ENCODE data around the gene MLLT1. TPM values are rescaled to one million over a fixed set of nuclear protein-coding genes. Genes with fewer than 3 reads are reported as not detected.

Gene MLLT1
- total RNA-seq, 1 experiment from 2014 or later, result 29.0 TPM

GRCh38 chr19:6224308-6224675 is 55.5 kb downstream of the MLLT1 start:
- Histone ChIP-seq H3K4me2 (ENCODE audit: low read length) (no peak overlapping the region), H3K9me2 (replicated peaks; ENCODE audit: low read length) (no peaks in the 10 kb centered on the region), H3K9ac (ENCODE audit: low read length) (no peak overlapping the region), H3K27me3 (ENCODE audit: low read length) (no peaks in the 10 kb centered on the region), H3K27ac (ENCODE audit: low read length) (no peak overlapping the region), H3F3A (ENCODE audit: low read length, unreplicated experiment) (no peaks in the 10 kb centered on the region), H3K4me3 (ENCODE audit: low read length) (no peak overlapping the region), H4K20me1 (ENCODE audit: low read length) (0 out of 2 replicates have a peak, but pooled peaks cover 5% of the 10 kb centered on the region), H3K4me1 (ENCODE audit: insufficient read depth, low read length) (no peaks in the 10 kb centered on the region), H3K9me3 (ENCODE audit: low read length) (no peaks in the 10 kb centered on the region), H3K79me2 (ENCODE audit: low read length) (peaks cover under 1% of the 10 kb centered on the region; the same call in 1 of the 2 replicates), H2AFZ (ENCODE audit: low read length) (no peak overlapping the region), H3K36me3 (ENCODE audit: low read depth, low read length) (peaks cover 13% of the 10 kb centered on the region; the same call in 1 of the 2 replicates)
- no TSS peak for BruUV-seq (replicated peaks)
- POLR2A ChIA-PET (ENCODE audit: unreplicated experiment), result no interaction called here
- no peak for TF ChIP-seq EZH2 (IDR thresholded peaks at IDR 0.05; ENCODE audit: low read length, unreplicated experiment)
- TF ChIP-seq EZH2phosphoT487 (IDR thresholded peaks at IDR 0.05; ENCODE audit: borderline replicate concordance, low read length), result no peak
- no peak for TF ChIP-seq CTCF (conservative IDR thresholded peaks at IDR 0.05; ENCODE audit: low read depth, low read length)
- no peak for ATAC-seq
- CTCF ChIA-PET, result no interaction called here
- intact Hi-C loops (cut with micrococcal nuclease), result no loop called here
- DNase-seq, result no peak

GRCh38 chr19:6223461-6224307 is 56.1 kb downstream of the MLLT1 start:
- Histone ChIP-seq H3K27me3 (ENCODE audit: low read length) (no peaks in the 10 kb centered on the region), H3F3A (ENCODE audit: low read length, unreplicated experiment) (no peaks in the 10 kb centered on the region), H3K79me2 (ENCODE audit: low read length) (no peaks in the 10 kb centered on the region), H3K27ac (ENCODE audit: low read length) (no peak overlapping the region), H3K4me2 (ENCODE audit: low read length) (no peak overlapping the region), H3K9me3 (ENCODE audit: low read length) (no peaks in the 10 kb centered on the region), H3K4me3 (ENCODE audit: low read length) (no peak overlapping the region), H4K20me1 (ENCODE audit: low read length) (peaks cover 8% of the 10 kb centered on the region; the same call in 1 of the 2 replicates), H3K36me3 (ENCODE audit: low read depth, low read length) (peaks cover 13% of the 10 kb centered on the region; the same call in 1 of the 2 replicates), H3K9me2 (replicated peaks; ENCODE audit: low read length) (no peaks in the 10 kb centered on the region), H2AFZ (ENCODE audit: low read length) (no peak overlapping the region), H3K9ac (ENCODE audit: low read length) (no peak overlapping the region), H3K4me1 (ENCODE audit: insufficient read depth, low read length) (no peaks in the 10 kb centered on the region; the same call in 1 of the 2 replicates)
- no peak for DNase-seq
- POLR2A ChIA-PET (ENCODE audit: unreplicated experiment), result interaction anchor here (0.5 kb wide), 1 partner anchor 303 kb away, joined by 22 read pairs; no protein-coding TSS in a partner anchor
- intact Hi-C loops (cut with micrococcal nuclease), result no loop called here
- TF ChIP-seq EZH2 (IDR thresholded peaks at IDR 0.05; ENCODE audit: low read length, unreplicated experiment) (no peak), EZH2phosphoT487 (IDR thresholded peaks at IDR 0.05; ENCODE audit: borderline replicate concordance, low read length) (no peak), CTCF (conservative IDR thresholded peaks at IDR 0.05; ENCODE audit: low read depth, low read length) (no peak)
- no peak for ATAC-seq
- CTCF ChIA-PET, result no interaction called here
- BruUV-seq (replicated peaks), result no TSS peak

- POLR2A ChIA-PET (ENCODE audit: unreplicated experiment), result no interaction called here
- Histone ChIP-seq H3K4me1 (ENCODE audit: insufficient read depth, low read length) (no peaks in the 10 kb centered on the region; the same call in 1 of the 2 replicates), H3K9me2 (replicated peaks; ENCODE audit: low read length) (no peaks in the 10 kb centered on the region), H3K9ac (ENCODE audit: low read length) (no peak overlapping the region), H3F3A (ENCODE audit: low read length, unreplicated experiment) (no peaks in the 10 kb centered on the region), H3K9me3 (ENCODE audit: low read length) (no peaks in the 10 kb centered on the region), H4K20me1 (ENCODE audit: low read length) (peaks cover 8% of the 10 kb centered on the region; the same call in 1 of the 2 replicates), H3K36me3 (ENCODE audit: low read depth, low read length) (peaks cover 13% of the 10 kb centered on the region; the same call in 1 of the 2 replicates), H2AFZ (ENCODE audit: low read length) (no peak overlapping the region), H3K27ac (ENCODE audit: low read length) (no peak overlapping the region), H3K4me2 (ENCODE audit: low read length) (no peak overlapping the region), H3K79me2 (ENCODE audit: low read length) (no peaks in the 10 kb centered on the region), H3K4me3 (ENCODE audit: low read length) (no peak overlapping the region), H3K27me3 (ENCODE audit: low read length) (no peaks in the 10 kb centered on the region)
- intact Hi-C loops (cut with micrococcal nuclease), result no loop called here
- no peak for DNase-seq
- TF ChIP-seq CTCF (conservative IDR thresholded peaks at IDR 0.05; ENCODE audit: low read depth, low read length) (no peak), EZH2 (IDR thresholded peaks at IDR 0.05; ENCODE audit: low read length, unreplicated experiment) (no peak), EZH2phosphoT487 (IDR thresholded peaks at IDR 0.05; ENCODE audit: borderline replicate concordance, low read length) (no peak)
- no peak for ATAC-seq
- no TSS peak for BruUV-seq (replicated peaks)
- CTCF ChIA-PET, result no interaction called here
Measured at GRCh38 chr19:6222884-6223283, 56.9 kb downstream of the MLLT1 start.

Data from PC-3 (cell line).